Subcutaneous abdominal adipose tissue (tissue), 5 donors: ENCODE data around the gene METAP1.
"Not testable (repeated sequence)": the region's sequence is repeated elsewhere in the genome, so short reads cannot be mapped to it uniquely, and the experiment has no call there.

ENCODE experiments used
- H3K27ac ChIP-seq: one replicate; pipeline ENCODE4 v1.7.0; 2013; ENCODE audit warnings: low read depth, mild to moderate bottlenecking, inconsistent platforms, low read length, moderate library complexity
- H3K27me3 ChIP-seq, 5 donors: one replicate each; pipeline ENCODE4 v1.7.0; 2013; ENCODE audit warnings: low read length in 5 of 5, inconsistent platforms in 1 of 5; ENCODE audit not compliant: control insufficient read depth in 5 of 5, insufficient read depth in 4 of 5
- H3K36me3 ChIP-seq, 5 donors: one replicate each; pipeline ENCODE4 v1.7.0; 2013; ENCODE audit warnings: low read length in 5 of 5; ENCODE audit not compliant: control insufficient read depth in 5 of 5, insufficient read depth in 5 of 5
- H3K4me1 ChIP-seq, 5 donors: one replicate each; pipeline ENCODE4 v1.7.0; 2013; ENCODE audit warnings: low read length in 5 of 5, mild to moderate bottlenecking in 3 of 5, moderate library complexity in 1 of 5; ENCODE audit not compliant: control insufficient read depth in 5 of 5, insufficient read depth in 5 of 5
- H3K4me3 ChIP-seq, 5 donors: one replicate each; pipeline ENCODE4 v1.7.0; 2013; ENCODE audit warnings: low read length in 5 of 5, low read depth in 1 of 5
- H3K9ac ChIP-seq, 5 donors: one replicate each; pipeline ENCODE4 v1.7.0; 2013; ENCODE audit warnings: low read length in 5 of 5, mild to moderate bottlenecking in 4 of 5, moderate library complexity in 3 of 5
- H3K9me3 ChIP-seq, 5 donors: one replicate each; pipeline ENCODE4 v1.7.0; 2013; ENCODE audit warnings: low read length in 5 of 5; ENCODE audit not compliant: control insufficient read depth in 5 of 5
- donor health status: healthy.
- donor health status: healthy.
- donor health status: healthy.
- donor health status: healthy.
- donor health status: healthy.

Gene METAP1

GRCh38 chr4:99023800-99024251 is 28.3 kb downstream of the METAP1 start:
- H3K27ac ChIP-seq, H3K9ac ChIP-seq, H3K4me3 ChIP-seq, H3K4me1 ChIP-seq, H3K36me3 ChIP-seq, H3K9me3 ChIP-seq, H3K27me3 ChIP-seq: not testable (repeated sequence)

GRCh38 chr4:99024481-99025275 is 29.2 kb downstream of the METAP1 start:
- Histone ChIP-seq H3K9ac (no peak overlapping the region), H3K9me3 (peaks cover 0 to 7% (median 6%) of the 10 kb centered on the region in 5 donors), H3K4me1 (peaks cover 0 to 3% (median 0%) of the 10 kb centered on the region in 5 donors), H3K36me3 (peaks cover 0 to 3% (median 0%) of the 10 kb centered on the region in 5 donors), H3K27me3 (no peaks in the 10 kb centered on the region), H3K4me3 (no peak overlapping the region), H3K27ac (no peak overlapping the region)

- H3K36me3 ChIP-seq: peaks cover 0 to 3% (median 0%) of the 10 kb centered on the region in 5 donors
- peaks cover 0 to 7% (median 6%) of the 10 kb centered on the region in 5 donors for H3K9me3 ChIP-seq
- H3K27ac ChIP-seq: no peak overlapping the region
- H3K4me3 ChIP-seq: no peak overlapping the region
- no peak overlapping the region for H3K9ac ChIP-seq
- no peaks in the 10 kb centered on the region for H3K27me3 ChIP-seq
- peaks cover 0 to 3% (median 0%) of the 10 kb centered on the region in 5 donors for H3K4me1 ChIP-seq
These were observed 30.0 kb downstream of the METAP1 start for GRCh38 chr4:99025506-99025905.

- peaks cover 0 to 4% (median 0%) of the 10 kb centered on the region in 5 donors for H3K36me3 ChIP-seq
- no peak overlapping the region for H3K4me3 ChIP-seq
- H3K4me1 ChIP-seq: peaks cover 0 to 3% (median 0%) of the 10 kb centered on the region in 5 donors
- no peaks in the 10 kb centered on the region for H3K27me3 ChIP-seq
- H3K27ac ChIP-seq: no peak overlapping the region
- no peak overlapping the region for H3K9ac ChIP-seq
- no peaks in the 10 kb centered on the region for H3K9me3 ChIP-seq
These were observed 31.8 kb downstream of the METAP1 start for GRCh38 chr4:99027304-99027703.

GRCh38 chr4:99028187-99028586 is 32.7 kb downstream of the METAP1 start:
- H3K9me3 ChIP-seq: no peaks in the 10 kb centered on the region
- H3K4me3 ChIP-seq: no peak overlapping the region
- H3K9ac ChIP-seq: no peak overlapping the region
- no peak overlapping the region for H3K27ac ChIP-seq
- peaks cover 0 to 4% (median 0%) of the 10 kb centered on the region in 5 donors for H3K36me3 ChIP-seq
- no peaks in the 10 kb centered on the region for H3K27me3 ChIP-seq
- H3K4me1 ChIP-seq: peaks cover 0 to 3% (median 0%) of the 10 kb centered on the region in 5 donors

GRCh38 chr4:99029018-99029735 is 33.7 kb downstream of the METAP1 start:
- H3K36me3 ChIP-seq: peaks cover 0 to 8% (median 0%) of the 10 kb centered on the region in 5 donors
- H3K27me3 ChIP-seq: no peaks in the 10 kb centered on the region
- H3K4me1 ChIP-seq: peaks cover 0 to 3% (median 0%) of the 10 kb centered on the region in 5 donors
- H3K4me3 ChIP-seq: no peak overlapping the region
- no peak overlapping the region for H3K9ac ChIP-seq
- H3K27ac ChIP-seq: no peak overlapping the region
- no peaks in the 10 kb centered on the region for H3K9me3 ChIP-seq

GRCh38 chr4:99029852-99030251 is 34.3 kb downstream of the METAP1 start:
- Histone ChIP-seq H3K27me3 (no peaks in the 10 kb centered on the region), H3K36me3 (peaks cover 0 to 11% (median 0%) of the 10 kb centered on the region in 5 donors), H3K27ac (no peak overlapping the region), H3K4me1 (peaks cover 0 to 3% (median 0%) of the 10 kb centered on the region in 5 donors), H3K9ac (no peak overlapping the region), H3K4me3 (no peak overlapping the region), H3K9me3 (no peaks in the 10 kb centered on the region)

GRCh38 chr4:99033956-99034355 is 38.4 kb downstream of the METAP1 start:
- Histone ChIP-seq H3K4me3 (no peak overlapping the region), H3K27me3 (no peaks in the 10 kb centered on the region), H3K9me3 (peaks cover 0 to 5% (median 4%) of the 10 kb centered on the region in 5 donors), H3K9ac (no peak overlapping the region), H3K27ac (no peak overlapping the region), H3K4me1 (no peaks in the 10 kb centered on the region), H3K36me3 (peaks cover 0 to 33% (median 0%) of the 10 kb centered on the region in 5 donors)

- Histone ChIP-seq H3K27me3 (no peaks in the 10 kb centered on the region), H3K4me1 (no peaks in the 10 kb centered on the region), H3K9me3 (peaks cover 0 to 5% (median 4%) of the 10 kb centered on the region in 5 donors), H3K36me3 (peaks cover 0 to 40% (median under 1%) of the 10 kb centered on the region in 5 donors), H3K9ac (no peak overlapping the region), H3K27ac (no peak overlapping the region), H3K4me3 (no peak overlapping the region)
These were observed 42.7 kb downstream of the METAP1 start for GRCh38 chr4:99038213-99038612.

GRCh38 chr4:99043346-99043745 is 47.8 kb downstream of the METAP1 start:
- no peaks in the 10 kb centered on the region for H3K4me1 ChIP-seq
- H3K27me3 ChIP-seq: no peaks in the 10 kb centered on the region
- no peak overlapping the region for H3K4me3 ChIP-seq
- H3K9ac ChIP-seq: no peak overlapping the region
- peaks cover 6 to 22% (median 7%) of the 10 kb centered on the region in 5 donors for H3K36me3 ChIP-seq
- no peak overlapping the region for H3K27ac ChIP-seq
- peaks cover 0 to 3% (median 0%) of the 10 kb centered on the region in 5 donors for H3K9me3 ChIP-seq
